Measurements from ENCODE around the gene GPR12.

GPR12 gene

DNA sequence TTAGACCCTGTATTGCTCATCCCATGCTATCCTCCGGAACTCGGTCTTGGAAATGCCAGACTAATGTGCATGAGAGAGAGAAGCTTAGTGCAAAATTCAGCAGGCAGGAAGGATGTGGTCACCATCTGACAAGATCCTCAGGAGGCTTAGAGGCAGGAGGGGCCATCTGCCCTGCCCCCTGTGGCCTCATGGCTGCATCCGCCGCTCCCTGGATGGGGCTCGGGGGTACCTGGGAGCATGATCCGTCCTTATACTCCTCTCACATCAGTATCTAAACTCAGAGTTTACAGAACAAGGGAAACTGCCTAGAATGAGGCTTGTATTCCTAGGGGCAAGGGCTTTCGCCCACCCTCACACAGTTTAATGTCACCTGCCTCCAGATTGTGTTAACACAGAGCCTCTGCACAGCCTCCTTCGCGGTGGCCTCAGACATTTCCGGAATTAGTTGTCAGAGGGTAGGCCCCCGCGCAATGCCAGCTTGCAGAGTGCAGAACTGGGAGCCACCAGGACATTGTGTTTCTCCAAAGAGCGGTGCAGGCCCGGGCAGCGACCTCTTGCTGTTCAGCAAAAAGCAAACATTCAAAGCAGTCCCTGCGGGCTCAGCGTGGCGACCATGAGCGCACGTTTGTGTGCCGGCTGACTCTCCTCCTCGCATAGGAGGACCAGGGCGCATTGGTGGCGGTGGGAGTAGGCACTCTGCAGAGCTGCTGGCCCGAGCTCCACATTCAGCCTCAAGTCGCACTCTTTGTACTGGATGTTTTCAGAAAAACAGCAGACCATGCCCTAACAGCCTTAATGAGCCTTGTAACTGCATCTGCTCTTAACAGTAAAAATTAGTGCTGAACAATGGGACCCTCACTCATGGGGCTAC is 39.1 kb downstream of the GPR12 start:
- TF ChIP-seq SIN3A (IDR thresholded peaks at IDR 0.05; ENCODE audit: borderline replicate concordance, insufficient read depth, low read length), result no peak
- TF ChIP-seq, protein P1, sequence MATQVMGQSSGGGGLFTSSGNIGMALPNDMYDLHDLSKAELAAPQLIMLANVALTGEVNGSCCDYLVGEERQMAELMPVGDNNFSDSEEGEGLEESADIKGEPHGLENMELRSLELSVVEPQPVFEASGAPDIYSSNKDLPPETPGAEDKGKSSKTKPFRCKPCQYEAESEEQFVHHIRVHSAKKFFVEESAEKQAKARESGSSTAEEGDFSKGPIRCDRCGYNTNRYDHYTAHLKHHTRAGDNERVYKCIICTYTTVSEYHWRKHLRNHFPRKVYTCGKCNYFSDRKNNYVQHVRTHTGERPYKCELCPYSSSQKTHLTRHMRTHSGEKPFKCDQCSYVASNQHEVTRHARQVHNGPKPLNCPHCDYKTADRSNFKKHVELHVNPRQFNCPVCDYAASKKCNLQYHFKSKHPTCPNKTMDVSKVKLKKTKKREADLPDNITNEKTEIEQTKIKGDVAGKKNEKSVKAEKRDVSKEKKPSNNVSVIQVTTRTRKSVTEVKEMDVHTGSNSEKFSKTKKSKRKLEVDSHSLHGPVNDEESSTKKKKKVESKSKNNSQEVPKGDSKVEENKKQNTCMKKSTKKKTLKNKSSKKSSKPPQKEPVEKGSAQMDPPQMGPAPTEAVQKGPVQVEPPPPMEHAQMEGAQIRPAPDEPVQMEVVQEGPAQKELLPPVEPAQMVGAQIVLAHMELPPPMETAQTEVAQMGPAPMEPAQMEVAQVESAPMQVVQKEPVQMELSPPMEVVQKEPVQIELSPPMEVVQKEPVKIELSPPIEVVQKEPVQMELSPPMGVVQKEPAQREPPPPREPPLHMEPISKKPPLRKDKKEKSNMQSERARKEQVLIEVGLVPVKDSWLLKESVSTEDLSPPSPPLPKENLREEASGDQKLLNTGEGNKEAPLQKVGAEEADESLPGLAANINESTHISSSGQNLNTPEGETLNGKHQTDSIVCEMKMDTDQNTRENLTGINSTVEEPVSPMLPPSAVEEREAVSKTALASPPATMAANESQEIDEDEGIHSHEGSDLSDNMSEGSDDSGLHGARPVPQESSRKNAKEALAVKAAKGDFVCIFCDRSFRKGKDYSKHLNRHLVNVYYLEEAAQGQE (IDR thresholded peaks at IDR 0.05; ENCODE audit: insufficient read depth in 1 of 2, low read depth in 2 of 2, low read length in 2 of 2), result no peak
- TF ChIP-seq TAF1 (IDR thresholded peaks at IDR 0.05; ENCODE audit: borderline replicate concordance, insufficient read depth, low read length), result no peak
- TF ChIP-seq POLR2AphosphoS5 (IDR thresholded peaks at IDR 0.05; ENCODE audit: low read depth, low read length), result no peak
- TF ChIP-seq FOXP2 (optimal IDR thresholded peaks at IDR 0.05; ENCODE audit: borderline replicate concordance, extremely low read depth, extremely low read length, insufficient read depth), result no peak

DNA sequence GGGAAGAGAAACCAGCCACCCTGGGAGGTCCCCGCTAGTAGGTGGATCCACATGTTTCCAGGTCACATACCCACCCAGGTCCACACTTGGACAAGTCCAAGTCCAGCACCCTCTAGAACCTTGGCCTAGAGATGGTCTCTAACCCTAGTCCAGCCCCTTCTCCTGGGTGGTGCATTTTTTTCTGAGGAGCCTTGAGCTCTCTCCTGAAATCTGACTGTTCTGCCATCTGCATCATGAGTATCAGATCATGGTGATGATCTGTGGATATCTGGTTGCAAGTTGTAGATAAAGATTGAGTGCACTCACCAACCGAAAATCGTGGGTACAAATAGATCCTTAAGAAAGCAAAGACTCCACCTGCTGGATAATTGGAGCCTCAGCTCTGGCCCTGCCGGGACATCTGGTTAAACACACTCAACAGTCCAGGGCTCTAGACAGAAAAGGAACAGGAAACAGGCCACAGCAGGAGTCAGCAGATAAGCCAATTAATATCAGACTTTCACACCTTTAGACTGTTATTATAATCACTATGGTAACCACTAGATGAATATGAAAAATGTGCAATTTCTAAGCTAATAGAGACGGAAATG is 41.1 kb downstream of the GPR12 start:
- no peak for TF ChIP-seq TAF1 (IDR thresholded peaks at IDR 0.05; ENCODE audit: borderline replicate concordance, insufficient read depth, low read length)
- TF ChIP-seq POLR2AphosphoS5 (IDR thresholded peaks at IDR 0.05; ENCODE audit: low read depth, low read length), result no peak
- TF ChIP-seq, protein P1 (IDR thresholded peaks at IDR 0.05; ENCODE audit: insufficient read depth in 1 of 2, low read depth in 2 of 2, low read length in 2 of 2), result no peak
- no peak for TF ChIP-seq FOXP2 (optimal IDR thresholded peaks at IDR 0.05; ENCODE audit: borderline replicate concordance, extremely low read depth, extremely low read length, insufficient read depth)
- no peak for TF ChIP-seq SIN3A (IDR thresholded peaks at IDR 0.05; ENCODE audit: borderline replicate concordance, insufficient read depth, low read length)

DNA sequence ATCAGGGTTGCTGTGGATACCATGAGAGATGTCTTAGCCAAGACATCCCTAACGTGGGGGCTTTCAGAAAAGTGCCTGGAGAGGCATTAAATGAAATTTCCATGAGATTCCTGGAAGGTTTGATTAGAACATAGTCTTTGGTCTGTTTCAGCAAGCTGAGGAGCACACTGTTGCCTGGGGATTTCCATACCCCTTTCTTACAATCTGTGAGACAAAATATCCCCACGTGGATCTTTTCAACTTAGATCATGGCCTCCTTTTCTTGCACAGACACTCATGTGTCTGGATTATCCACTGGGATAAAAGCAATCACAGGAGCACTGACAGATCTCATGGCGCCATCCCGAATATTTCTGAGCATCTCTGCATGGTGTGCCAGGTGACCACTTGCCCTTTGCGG is 41.7 kb downstream of the GPR12 start:
- no peak for TF ChIP-seq POLR2AphosphoS5 (IDR thresholded peaks at IDR 0.05; ENCODE audit: low read depth, low read length)
- no peak for TF ChIP-seq TAF1 (IDR thresholded peaks at IDR 0.05; ENCODE audit: borderline replicate concordance, insufficient read depth, low read length)
- TF ChIP-seq FOXP2 (optimal IDR thresholded peaks at IDR 0.05; ENCODE audit: borderline replicate concordance, extremely low read depth, extremely low read length, insufficient read depth), result no peak
- TF ChIP-seq, protein P1 (IDR thresholded peaks at IDR 0.05; ENCODE audit: insufficient read depth in 1 of 2, low read depth in 2 of 2, low read length in 2 of 2), result no peak
- no peak for TF ChIP-seq SIN3A (IDR thresholded peaks at IDR 0.05; ENCODE audit: borderline replicate concordance, insufficient read depth, low read length)

DNA sequence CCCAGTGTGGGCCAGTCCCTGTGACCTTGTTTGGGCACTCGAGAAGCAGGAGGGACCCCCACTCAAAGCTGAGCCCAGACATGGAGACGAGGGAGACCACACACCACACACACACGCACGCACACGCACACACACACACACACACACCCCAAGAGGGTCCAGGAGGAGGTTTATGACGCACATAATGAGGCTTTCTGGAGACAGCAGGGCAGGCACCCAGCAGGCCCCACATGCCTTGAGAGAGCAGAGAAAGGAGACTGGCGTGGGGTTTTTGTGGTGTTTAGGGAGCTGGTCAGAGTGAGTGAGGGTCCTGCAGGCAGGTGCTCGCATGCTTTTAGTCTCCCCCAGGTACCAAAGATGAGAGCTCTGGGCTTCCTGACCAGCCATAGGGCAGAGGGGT is 42.4 kb downstream of the GPR12 start:
- TF ChIP-seq FOXP2 (optimal IDR thresholded peaks at IDR 0.05; ENCODE audit: borderline replicate concordance, extremely low read depth, extremely low read length, insufficient read depth), result no peak
- TF ChIP-seq POLR2AphosphoS5 (IDR thresholded peaks at IDR 0.05; ENCODE audit: low read depth, low read length), result no peak
- no peak for TF ChIP-seq SIN3A (IDR thresholded peaks at IDR 0.05; ENCODE audit: borderline replicate concordance, insufficient read depth, low read length)
- TF ChIP-seq, protein P1 (IDR thresholded peaks at IDR 0.05; ENCODE audit: insufficient read depth in 1 of 2, low read depth in 2 of 2, low read length in 2 of 2), result no peak

Measured in PFSK-1 (cell line).